Spinal cord (tissue), 10 donors: Measurements from ENCODE around the gene ZBTB16. TPM values are rescaled to one million over a fixed set of nuclear protein-coding genes. Genes with fewer than 3 reads are reported as not detected.

ENCODE experiments used
- DNase-seq, 6 donors: peaks; one replicate each; pipeline versions ENCODE4 v3.0.0 to v3.0.0-alpha.2; 2013 to 2015; ENCODE audit warnings: low spot score in 6 of 6, low read depth in 4 of 6
- H3K27ac ChIP-seq: one replicate; pipeline ENCODE4 v1.5.1; 2013; ENCODE audit warnings: low read depth, low read length, control low read depth
- H3K27me3 ChIP-seq: one replicate; pipeline ENCODE4 v1.6.1; 2013; ENCODE audit warnings: low read length; ENCODE audit not compliant: control insufficient read depth, insufficient read depth
- H3K36me3 ChIP-seq: one replicate; pipeline ENCODE4 v1.6.1; 2013; ENCODE audit warnings: low read length; ENCODE audit not compliant: control insufficient read depth, insufficient read depth
- H3K4me1 ChIP-seq: one replicate; pipeline ENCODE4 v1.6.1; 2013; ENCODE audit warnings: low read length; ENCODE audit not compliant: control insufficient read depth, insufficient read depth
- H3K4me3 ChIP-seq: one replicate; pipeline ENCODE4 v1.5.1; 2013; ENCODE audit warnings: low read depth, low read length, control low read depth
- H3K9me3 ChIP-seq: one replicate; pipeline ENCODE4 v1.6.1; 2013; ENCODE audit warnings: low read length; ENCODE audit not compliant: control insufficient read depth, insufficient read depth
- WGBS: methylation state at CpG from one replicate; pipeline ENCODE4 v1.1.5; 2013; ENCODE audit warnings: missing lambda C conversion rate; ENCODE audit not compliant: insufficient coverage; 5-methylcytosine and 5-hydroxymethylcytosine counted together
- polyA plus RNA-seq, 2 donors: library from polyadenylated mRNA; unstranded; fragments of 120-200 nt; gene quantifications; one replicate each; pipeline ENCODE4 v1.2.1, GENCODE V29; 2013; ENCODE audit not compliant: insufficient read length in 2 of 2
- total RNA-seq, 2 donors: library from RNA; depleted of rRNA in 1 of 2; stranded (reverse); fragments of 120-200 nt in 1 of 2; fragments of >200 nt in 1 of 2; gene quantifications; one replicate each; pipeline versions ENCODE4 v1.2.3 to v1.2.4, GENCODE V29; 2013 to 2014
- donor health status: healthy.

The ZBTB16 gene
- total and polyA plus RNA-seq, 4 donors: 4.5 to 17.9 (median 9.2) TPM

DNA sequence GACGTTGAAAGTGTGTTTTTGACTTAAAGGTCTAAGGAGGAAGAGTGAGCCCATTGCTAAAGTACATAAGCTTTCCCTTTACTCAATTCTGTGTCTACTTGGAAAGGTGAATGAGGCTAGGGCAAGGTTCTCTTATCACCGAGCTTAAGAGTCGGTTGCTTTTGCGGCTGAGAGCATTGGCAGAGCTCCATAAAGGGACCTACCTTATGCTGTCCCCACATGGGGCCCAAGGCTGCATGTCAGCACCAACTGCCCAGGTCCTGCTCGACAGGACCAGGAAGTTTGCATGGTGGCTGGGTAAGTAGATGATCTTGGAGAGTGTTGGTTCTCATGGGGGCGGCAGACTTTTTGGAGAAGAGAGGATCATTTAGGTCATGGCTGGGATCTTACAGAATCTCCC is 91.2 kb downstream of the ZBTB16 start:
- H3K27ac ChIP-seq: no peak overlapping the region
- H3K27me3 ChIP-seq: no peaks in the 10 kb centered on the region
- H3K9me3 ChIP-seq: no peaks in the 10 kb centered on the region
- 79% methylated on average over 5 of the region's 6 CpGs for WGBS
- H3K4me3 ChIP-seq: no peak overlapping the region
- H3K36me3 ChIP-seq: no peaks in the 10 kb centered on the region
- peaks cover 4% of the 10 kb centered on the region for H3K4me1 ChIP-seq
- no peak for DNase-seq

DNA sequence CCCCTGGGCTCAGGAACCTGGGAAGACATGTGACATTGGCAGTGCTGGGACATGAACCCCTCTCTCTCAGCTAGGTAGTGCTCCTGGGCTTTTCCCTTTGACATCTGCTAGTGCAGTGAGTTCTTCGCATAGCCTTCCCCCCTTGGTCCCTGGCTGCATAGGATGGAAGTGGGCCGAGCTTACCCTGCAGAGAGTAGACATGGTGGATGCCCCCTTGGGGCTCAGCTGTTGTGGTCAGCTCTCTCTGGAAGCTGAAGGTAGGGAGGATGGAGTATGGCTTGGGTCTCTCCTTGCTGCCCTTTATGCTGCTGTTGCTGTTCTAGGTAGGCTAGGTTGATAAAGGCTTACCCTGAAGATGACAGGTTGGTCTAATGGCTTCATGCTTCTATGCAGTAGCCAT is 92.1 kb downstream of the ZBTB16 start:
- Histone ChIP-seq H3K4me1 (peaks cover 4% of the 10 kb centered on the region), H3K9me3 (no peaks in the 10 kb centered on the region), H3K27ac (no peak overlapping the region), H3K36me3 (no peaks in the 10 kb centered on the region), H3K4me3 (no peak overlapping the region), H3K27me3 (no peaks in the 10 kb centered on the region)
- 100% methylated on average over 1 of the region's 2 CpGs for WGBS
- no peak for DNase-seq

DNA sequence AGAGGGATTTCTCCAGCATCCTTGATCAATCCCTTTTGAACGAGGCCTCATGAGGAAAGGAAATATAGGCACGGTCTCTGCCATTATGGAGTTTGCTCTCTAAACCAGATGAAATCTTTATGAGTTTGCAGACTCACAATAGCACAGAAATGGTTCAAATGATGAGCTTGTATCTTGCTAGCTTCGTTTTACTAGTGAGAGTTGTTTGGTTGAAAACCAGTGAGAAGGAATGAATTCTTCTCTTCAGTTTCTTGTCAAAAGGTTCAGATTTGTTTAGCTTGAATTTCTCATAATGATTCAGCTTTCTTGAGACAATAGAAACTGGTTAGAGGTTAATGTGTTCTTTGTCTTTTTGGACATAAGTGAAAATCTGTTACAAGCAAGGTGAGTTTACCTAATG is 92.7 kb downstream of the ZBTB16 start:
- H3K9me3 ChIP-seq: no peaks in the 10 kb centered on the region
- no peaks in the 10 kb centered on the region for H3K36me3 ChIP-seq
- H3K4me1 ChIP-seq: peaks cover 9% of the 10 kb centered on the region
- DNase-seq: no peak
- no peak overlapping the region for H3K27ac ChIP-seq
- no peaks in the 10 kb centered on the region for H3K27me3 ChIP-seq
- 100% methylated on average over 1 of the region's 3 CpGs for WGBS
- no peak overlapping the region for H3K4me3 ChIP-seq

DNA sequence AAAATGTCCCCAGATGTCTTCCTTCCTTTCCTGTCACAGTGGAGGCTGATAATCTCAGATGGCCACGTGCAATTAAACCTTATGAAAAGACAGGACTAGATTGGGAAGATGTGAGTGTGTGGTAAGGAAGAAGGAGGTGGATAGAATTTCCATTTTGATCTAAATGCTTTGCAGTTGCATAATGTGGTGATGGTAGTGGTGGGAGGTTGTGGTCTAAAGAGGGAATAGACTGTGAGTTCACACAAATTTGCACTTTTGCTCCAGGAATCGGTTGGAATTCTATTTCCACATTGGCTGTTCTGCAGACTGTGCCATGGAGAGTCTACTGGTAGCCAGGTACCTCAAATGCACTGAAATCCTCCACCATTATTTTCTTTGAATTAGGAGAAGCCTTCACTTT is 93.3 kb downstream of the ZBTB16 start:
- 100% methylated on average over 1 of the region's 2 CpGs for WGBS
- no peaks in the 10 kb centered on the region for H3K27me3 ChIP-seq
- no peak overlapping the region for H3K4me3 ChIP-seq
- H3K36me3 ChIP-seq: peaks cover 2% of the 10 kb centered on the region
- H3K9me3 ChIP-seq: no peaks in the 10 kb centered on the region
- no peak overlapping the region for H3K27ac ChIP-seq
- peaks cover 15% of the 10 kb centered on the region for H3K4me1 ChIP-seq
- no peak for DNase-seq

DNA sequence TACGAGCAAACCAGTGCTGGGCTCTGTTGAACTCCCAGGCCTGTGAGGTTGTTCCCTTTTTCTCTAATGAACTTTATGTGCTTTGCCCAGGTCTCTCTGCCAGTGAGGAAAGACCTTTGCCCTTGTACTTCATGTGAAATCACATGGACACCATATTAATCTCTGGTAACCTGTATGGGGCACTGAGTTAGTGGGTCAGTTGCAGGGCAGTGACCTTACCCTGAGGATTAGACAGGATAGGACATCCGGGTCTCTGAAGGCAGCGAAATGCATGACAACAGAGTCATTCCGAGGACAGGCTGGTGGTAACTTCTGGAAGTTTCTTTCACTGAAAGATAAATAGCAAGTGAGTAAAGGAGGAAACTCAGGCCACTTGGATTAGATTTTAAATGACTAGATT is 93.7 kb downstream of the ZBTB16 start:
- Histone ChIP-seq H3K27me3 (peaks cover 3% of the 10 kb centered on the region), H3K36me3 (peaks cover 2% of the 10 kb centered on the region), H3K27ac (no peak overlapping the region), H3K4me3 (no peak overlapping the region), H3K9me3 (no peaks in the 10 kb centered on the region), H3K4me1 (peaks cover 16% of the 10 kb centered on the region)
- no peak for DNase-seq
- WGBS: 96% methylated on average over 3 of the region's 4 CpGs

DNA sequence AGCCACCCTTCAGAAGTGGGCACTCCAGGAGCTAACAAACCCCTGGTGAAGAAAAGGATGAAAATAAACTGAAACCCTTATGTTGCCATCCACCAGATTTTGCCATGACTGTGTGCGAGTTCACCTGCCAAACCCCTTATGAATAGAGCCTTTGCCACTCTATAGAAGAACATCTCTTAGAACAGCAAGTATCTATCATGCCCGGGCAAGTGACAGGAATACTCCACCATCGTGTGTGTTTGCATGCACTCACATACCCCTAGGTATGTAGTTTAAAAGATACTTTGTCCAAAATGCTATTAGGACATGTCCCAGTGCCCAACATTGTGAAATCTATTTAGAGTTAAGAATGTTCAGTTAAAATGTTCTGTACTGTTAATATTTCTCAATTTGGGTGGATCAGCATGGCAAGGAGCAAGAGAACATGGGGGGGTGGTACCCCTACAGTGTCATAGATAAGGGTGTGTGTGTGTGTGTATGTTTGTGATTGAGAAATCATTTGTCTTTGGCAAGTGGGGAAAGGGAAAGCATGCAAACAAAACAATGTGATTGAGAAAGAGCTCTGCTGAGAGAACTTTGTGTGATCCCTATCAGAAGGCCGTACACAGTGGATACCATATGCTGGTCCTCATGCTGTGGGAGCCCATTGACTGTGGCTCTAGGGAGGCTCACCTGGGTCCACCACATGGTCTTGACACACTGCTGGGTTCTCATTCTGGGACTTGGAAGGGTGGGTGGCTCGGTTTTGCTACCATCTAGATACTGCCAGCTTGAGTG is 94.9 kb downstream of the ZBTB16 start:
- peaks cover 25% of the 10 kb centered on the region for H3K4me1 ChIP-seq
- no peaks in the 10 kb centered on the region for H3K9me3 ChIP-seq
- H3K27me3 ChIP-seq: peaks cover 3% of the 10 kb centered on the region
- peaks cover 2% of the 10 kb centered on the region for H3K36me3 ChIP-seq
- no peak overlapping the region for H3K4me3 ChIP-seq
- no peak overlapping the region for H3K27ac ChIP-seq
- DNase-seq: no peak
- WGBS: 78% methylated on average over 1 of the region's 5 CpGs

DNA sequence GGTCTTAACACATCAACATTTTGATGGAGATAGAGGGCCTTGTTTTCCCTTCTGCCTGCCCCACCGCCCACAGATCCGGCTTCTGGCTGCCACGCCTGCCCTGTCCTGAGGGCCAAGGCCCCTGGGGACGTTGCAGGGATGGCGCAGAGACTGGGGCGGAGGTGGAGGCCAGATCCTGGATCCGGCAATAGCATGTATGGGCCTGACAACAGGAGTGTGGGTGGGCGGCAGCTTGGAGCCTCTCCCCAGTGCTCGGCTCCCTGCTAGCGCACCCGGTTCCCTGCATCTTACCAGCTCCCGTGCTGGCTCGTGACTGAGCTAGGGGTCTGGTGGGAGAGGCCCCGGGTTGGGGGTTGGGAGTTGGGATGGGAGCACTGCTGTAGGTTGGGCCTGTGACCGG is 95.6 kb downstream of the ZBTB16 start:
- H3K27me3 ChIP-seq: peaks cover 3% of the 10 kb centered on the region
- peaks cover 31% of the 10 kb centered on the region for H3K4me1 ChIP-seq
- WGBS: 94% methylated on average over 12 of the region's 15 CpGs

DNA sequence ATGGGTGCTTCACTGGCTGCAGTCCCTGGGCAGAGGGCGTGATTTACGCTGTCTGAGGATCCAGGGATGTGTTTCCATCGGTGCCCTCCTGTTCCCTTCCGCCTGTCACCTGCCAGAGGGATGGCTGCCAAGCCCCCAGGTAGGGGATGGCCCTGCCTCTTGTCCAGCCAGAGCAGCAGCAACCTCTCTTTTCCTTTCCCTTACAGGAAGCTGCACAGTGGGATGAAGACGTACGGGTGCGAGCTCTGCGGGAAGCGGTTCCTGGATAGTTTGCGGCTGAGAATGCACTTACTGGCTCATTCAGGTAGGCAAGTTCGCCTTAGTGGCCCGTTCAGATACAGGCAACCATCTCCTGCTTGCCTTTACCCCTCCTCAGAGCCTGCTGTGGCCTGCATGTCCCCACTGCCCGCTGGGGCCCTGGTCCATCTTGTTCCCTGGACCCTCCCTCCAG is 96.6 kb downstream of the ZBTB16 start:
- H3K27ac ChIP-seq: no peak overlapping the region
- no peak for DNase-seq
- H3K9me3 ChIP-seq: no peaks in the 10 kb centered on the region
- peaks cover 3% of the 10 kb centered on the region for H3K27me3 ChIP-seq
- WGBS: 94% methylated on average over 12 of the region's 13 CpGs
- H3K36me3 ChIP-seq: peaks cover 2% of the 10 kb centered on the region
- H3K4me3 ChIP-seq: no peak overlapping the region
- H3K4me1 ChIP-seq: peaks cover 35% of the 10 kb centered on the region

More for the DNA sequence above, 95.6 kb downstream of the ZBTB16 start:
- H3K9me3 ChIP-seq: no peaks in the 10 kb centered on the region
- peaks cover 2% of the 10 kb centered on the region for H3K36me3 ChIP-seq
- no peak for DNase-seq
- no peak overlapping the region for H3K27ac ChIP-seq
- H3K4me3 ChIP-seq: no peak overlapping the region

DNA sequence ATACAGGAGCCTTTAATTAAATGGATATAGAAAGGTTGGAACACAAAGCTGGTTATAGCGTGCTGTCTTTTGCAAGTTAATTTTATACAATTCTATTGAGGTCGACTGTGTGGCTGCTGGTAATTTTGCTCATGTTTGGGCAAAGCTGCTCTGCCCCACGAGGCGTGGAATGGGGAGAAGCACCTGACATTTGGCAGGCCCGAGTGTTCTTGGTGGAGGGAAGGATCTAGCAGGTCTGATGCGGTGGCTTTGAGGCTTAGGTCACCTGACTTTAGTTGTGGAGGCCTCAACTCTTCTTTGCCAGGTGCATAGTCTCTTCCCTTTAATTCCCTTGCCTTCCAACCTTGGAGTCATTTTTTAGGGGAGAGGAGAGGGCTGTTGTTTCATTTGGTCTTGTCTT is 97.3 kb downstream of the ZBTB16 start:
- H3K4me3 ChIP-seq: no peak overlapping the region
- no peak for DNase-seq
- no peaks in the 10 kb centered on the region for H3K9me3 ChIP-seq
- H3K27ac ChIP-seq: no peak overlapping the region
- WGBS: 82% methylated on average over 4 of the region's 6 CpGs
- H3K27me3 ChIP-seq: peaks cover 3% of the 10 kb centered on the region
- H3K36me3 ChIP-seq: peaks cover 2% of the 10 kb centered on the region
- H3K4me1 ChIP-seq: peaks cover 40% of the 10 kb centered on the region

DNA sequence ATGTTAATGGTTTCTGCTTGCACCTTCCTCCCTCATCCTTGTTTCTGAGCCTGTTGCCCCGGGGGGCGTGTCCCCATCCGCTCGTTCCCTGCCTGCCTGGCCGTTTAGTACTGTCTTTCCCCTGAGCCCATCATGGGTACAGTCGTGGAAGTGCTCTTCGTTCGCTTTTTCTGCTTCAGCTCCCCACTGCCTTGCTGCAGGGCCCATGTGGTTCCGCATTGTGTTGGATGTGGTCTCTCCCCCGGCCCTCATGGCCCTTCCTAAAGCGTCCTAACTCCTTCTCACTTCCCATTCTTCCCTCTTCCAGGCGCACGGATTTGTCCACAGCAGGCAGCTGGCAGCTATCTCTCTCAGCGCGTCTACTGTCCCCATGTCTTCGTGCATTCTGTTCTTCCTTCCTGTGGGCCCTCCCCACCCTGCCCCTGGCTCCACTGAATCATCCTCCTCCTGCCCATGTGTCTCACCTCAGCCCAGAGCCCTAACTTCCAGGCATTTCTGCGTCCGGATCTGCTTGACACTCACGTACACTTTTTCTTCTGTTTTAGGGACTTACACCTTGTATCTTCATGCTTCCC is 98.1 kb downstream of the ZBTB16 start:
- Histone ChIP-seq H3K9me3 (no peaks in the 10 kb centered on the region), H3K36me3 (peaks cover 2% of the 10 kb centered on the region), H3K27me3 (peaks cover 3% of the 10 kb centered on the region), H3K4me3 (no peak overlapping the region), H3K4me1 (peaks cover 48% of the 10 kb centered on the region), H3K27ac (no peak overlapping the region)
- WGBS: 63% methylated on average over 18 of the region's 19 CpGs
- no peak for DNase-seq
